ENCODE results near the gene HSPG2. TPM values are rescaled to one million over a fixed set of nuclear protein-coding genes. Genes with fewer than 3 reads are reported as not detected.

HSPG2 gene
- total and polyA plus RNA-seq, 10 of the 15 experiments (the other 5 are each of a cell fraction or from before 2014, with no cell fraction given): 0.30 to 3.4 (median 0.73) TPM; not detected in 2

DNA sequence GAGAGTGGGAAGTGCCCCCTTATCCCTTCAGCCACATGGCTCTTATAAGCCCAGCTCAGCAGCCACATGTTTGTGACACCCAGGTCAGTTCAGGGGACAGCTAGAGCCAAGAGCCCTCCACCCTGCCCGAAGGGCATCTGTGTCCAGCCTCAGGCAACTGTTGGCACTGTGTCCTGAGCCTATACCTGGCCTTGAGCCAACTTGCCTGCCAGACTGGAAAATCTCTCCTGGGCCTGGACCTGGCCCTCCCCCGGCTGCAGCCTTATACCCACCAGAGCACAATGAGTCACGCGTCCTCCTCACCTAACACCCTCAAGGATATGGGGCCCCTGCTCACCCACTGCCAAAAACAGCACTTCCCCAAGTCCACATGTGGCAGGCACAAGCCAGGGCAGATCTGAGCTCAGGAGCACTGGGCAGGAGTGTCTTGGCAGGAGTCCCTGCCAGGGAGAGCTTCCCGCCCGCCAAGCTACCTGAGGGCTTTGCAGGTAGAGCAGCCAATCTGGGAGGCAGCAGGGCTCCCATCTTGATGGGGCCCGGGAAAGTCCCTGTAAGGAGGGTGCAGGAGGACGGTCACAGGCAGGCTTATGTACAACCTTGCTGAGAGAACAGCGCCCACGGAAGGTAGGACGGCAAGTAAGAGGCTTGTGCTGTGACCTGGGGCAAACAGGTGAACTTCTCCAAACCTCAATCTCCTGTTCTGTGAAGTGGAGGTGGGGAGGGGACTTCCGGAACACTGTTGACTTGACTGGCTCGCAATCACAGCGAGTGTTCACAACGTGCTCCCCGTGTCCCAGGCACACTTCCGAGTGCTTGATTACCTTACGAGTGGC lies 19.8 kb upstream of the HSPG2 start (continued):
- TF ChIP-seq, protein P1, sequence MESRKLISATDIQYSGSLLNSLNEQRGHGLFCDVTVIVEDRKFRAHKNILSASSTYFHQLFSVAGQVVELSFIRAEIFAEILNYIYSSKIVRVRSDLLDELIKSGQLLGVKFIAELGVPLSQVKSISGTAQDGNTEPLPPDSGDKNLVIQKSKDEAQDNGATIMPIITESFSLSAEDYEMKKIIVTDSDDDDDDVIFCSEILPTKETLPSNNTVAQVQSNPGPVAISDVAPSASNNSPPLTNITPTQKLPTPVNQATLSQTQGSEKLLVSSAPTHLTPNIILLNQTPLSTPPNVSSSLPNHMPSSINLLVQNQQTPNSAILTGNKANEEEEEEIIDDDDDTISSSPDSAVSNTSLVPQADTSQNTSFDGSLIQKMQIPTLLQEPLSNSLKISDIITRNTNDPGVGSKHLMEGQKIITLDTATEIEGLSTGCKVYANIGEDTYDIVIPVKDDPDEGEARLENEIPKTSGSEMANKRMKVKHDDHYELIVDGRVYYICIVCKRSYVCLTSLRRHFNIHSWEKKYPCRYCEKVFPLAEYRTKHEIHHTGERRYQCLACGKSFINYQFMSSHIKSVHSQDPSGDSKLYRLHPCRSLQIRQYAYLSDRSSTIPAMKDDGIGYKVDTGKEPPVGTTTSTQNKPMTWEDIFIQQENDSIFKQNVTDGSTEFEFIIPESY (IDR thresholded peaks at IDR 0.05): no peak
- TF ChIP-seq MEF2A (IDR thresholded peaks at IDR 0.05; ENCODE audit: insufficient read depth, low read depth, low read length) (no peak), MEF2B (IDR thresholded peaks at IDR 0.05; ENCODE audit: partially characterized antibody, poor library complexity, severe bottlenecking) (no peak), IKZF1 (conservative IDR thresholded peaks at IDR 0.05) (no peak), EED (IDR thresholded peaks at IDR 0.05; ENCODE audit: low read depth) (no peak)

DNA sequence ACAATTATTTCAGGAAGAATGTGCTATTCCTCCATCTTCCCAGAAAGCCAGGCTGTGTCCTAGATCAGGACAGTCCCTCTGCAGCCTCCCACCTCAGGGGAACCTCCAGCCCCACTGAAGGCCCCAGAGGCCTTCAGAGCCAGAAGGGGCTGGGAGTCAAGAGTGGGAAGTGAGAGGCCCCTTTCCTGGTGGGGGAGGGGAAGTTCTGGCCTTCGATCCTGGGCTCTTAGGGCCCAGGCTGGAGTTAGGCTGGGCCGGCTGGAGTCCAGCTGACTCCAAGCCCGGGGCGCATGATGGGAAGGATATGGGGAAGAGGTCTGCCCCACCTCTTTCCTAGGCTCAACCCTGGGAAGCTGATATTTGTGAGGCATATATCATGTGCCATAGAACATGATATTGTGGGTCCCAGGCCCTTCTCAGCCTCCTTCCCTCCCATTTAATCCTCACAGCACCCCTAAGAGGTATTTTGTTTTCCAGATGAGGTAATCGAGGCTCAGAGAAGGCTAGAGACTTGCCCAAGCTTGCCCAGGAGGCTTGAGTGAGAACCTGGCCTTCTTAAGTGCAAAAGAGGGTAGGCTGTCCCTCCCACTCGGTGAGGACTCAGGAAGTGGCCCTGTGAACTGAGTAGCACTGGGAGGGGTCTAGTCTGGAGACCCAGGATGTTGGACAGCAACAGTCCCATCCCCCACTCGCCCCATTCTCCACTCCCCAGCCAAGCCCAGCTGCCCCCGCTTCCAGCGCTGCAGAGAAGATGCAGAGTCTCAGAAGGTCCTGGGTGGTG lies 18.6 kb upstream of the HSPG2 start:
- FAIRE-seq (no peak), ATAC-seq (peak; percentile 55), DNase-seq (ENCODE audit: low read depth, low spot score) (no peak)
- BruUV-seq (replicated peaks): no TSS peak
- WGBS (ENCODE audit: insufficient coverage, insufficient replicate concordance, low lambda C conversion rate, missing lambda C conversion rate): 52% methylated on average over 9 of the region's 9 CpGs
- no peaks in the 10 kb centered on the region for H3K79me2 ChIP-seq (ENCODE audit: control insufficient read depth, insufficient read depth, low read length)
- intact Hi-C loops (cut with micrococcal nuclease; ENCODE audit: unreplicated experiment): no loop called here
- H3K4me3 ChIP-seq: no peak overlapping the region
- H3K4me2 ChIP-seq (ENCODE audit: control insufficient read depth, insufficient read depth): no peak overlapping the region
- H3K27ac ChIP-seq (ENCODE audit: control insufficient read depth, insufficient read depth): peak overlapping the region; percentile 24; the same call in 1 of the 2 replicates
- no peak overlapping the region for H2AFZ ChIP-seq (ENCODE audit: control insufficient read depth, low read depth, low read length)
- ChIA-PET POLR2A (interaction anchor here (1.4 kb wide), 1 partner anchor 45 kb away, joined by 3 read pairs; no protein-coding TSS in a partner anchor), CTCF (interaction anchor here (0.6 kb wide), 1 partner anchor 49 kb away, joined by 4 read pairs; no protein-coding TSS in a partner anchor), RAD21 (ENCODE audit: unreplicated experiment) (interaction anchor here (0.8 kb wide), 1 partner anchor 73 kb away, joined by 3 read pairs; no protein-coding TSS in a partner anchor), SMC1A (ENCODE audit: uncharacterized antibody, unreplicated experiment) (no interaction called here)
- in situ Hi-C loops (cut with MboI): no loop called here
- no peaks in the 10 kb centered on the region for H3K36me3 ChIP-seq (ENCODE audit: control insufficient read depth in 2 of 2, insufficient read depth in 2 of 2, low read length in 1 of 2)
- H3K4me1 ChIP-seq (ENCODE audit: control insufficient read depth, insufficient read depth, low read length): peaks cover 17% of the 10 kb centered on the region
- no peaks in the 10 kb centered on the region for H4K20me1 ChIP-seq (ENCODE audit: control insufficient read depth, insufficient read depth)
- no peaks in the 10 kb centered on the region for H3K9me3 ChIP-seq (replicated peaks; ENCODE audit: control insufficient read depth, insufficient read depth, low read length)
- no peaks in the 10 kb centered on the region; a peak in 1 of 4 replicates for H3K27me3 ChIP-seq (replicated peaks in 1 of 2; ENCODE audit: control insufficient read depth in 2 of 2, insufficient read depth in 2 of 2, low read length in 1 of 2)
- H3K9ac ChIP-seq (ENCODE audit: control insufficient read depth, insufficient read depth, low read length): peak overlapping the region; percentile 15; the same call in 1 of the 2 replicates
- TF ChIP-seq, protein P2, sequence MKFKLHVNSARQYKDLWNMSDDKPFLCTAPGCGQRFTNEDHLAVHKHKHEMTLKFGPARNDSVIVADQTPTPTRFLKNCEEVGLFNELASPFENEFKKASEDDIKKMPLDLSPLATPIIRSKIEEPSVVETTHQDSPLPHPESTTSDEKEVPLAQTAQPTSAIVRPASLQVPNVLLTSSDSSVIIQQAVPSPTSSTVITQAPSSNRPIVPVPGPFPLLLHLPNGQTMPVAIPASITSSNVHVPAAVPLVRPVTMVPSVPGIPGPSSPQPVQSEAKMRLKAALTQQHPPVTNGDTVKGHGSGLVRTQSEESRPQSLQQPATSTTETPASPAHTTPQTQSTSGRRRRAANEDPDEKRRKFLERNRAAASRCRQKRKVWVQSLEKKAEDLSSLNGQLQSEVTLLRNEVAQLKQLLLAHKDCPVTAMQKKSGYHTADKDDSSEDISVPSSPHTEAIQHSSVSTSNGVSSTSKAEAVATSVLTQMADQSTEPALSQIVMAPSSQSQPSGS (IDR thresholded peaks at IDR 0.05; ENCODE audit: low read length): no peak
- TF ChIP-seq, protein P3, sequence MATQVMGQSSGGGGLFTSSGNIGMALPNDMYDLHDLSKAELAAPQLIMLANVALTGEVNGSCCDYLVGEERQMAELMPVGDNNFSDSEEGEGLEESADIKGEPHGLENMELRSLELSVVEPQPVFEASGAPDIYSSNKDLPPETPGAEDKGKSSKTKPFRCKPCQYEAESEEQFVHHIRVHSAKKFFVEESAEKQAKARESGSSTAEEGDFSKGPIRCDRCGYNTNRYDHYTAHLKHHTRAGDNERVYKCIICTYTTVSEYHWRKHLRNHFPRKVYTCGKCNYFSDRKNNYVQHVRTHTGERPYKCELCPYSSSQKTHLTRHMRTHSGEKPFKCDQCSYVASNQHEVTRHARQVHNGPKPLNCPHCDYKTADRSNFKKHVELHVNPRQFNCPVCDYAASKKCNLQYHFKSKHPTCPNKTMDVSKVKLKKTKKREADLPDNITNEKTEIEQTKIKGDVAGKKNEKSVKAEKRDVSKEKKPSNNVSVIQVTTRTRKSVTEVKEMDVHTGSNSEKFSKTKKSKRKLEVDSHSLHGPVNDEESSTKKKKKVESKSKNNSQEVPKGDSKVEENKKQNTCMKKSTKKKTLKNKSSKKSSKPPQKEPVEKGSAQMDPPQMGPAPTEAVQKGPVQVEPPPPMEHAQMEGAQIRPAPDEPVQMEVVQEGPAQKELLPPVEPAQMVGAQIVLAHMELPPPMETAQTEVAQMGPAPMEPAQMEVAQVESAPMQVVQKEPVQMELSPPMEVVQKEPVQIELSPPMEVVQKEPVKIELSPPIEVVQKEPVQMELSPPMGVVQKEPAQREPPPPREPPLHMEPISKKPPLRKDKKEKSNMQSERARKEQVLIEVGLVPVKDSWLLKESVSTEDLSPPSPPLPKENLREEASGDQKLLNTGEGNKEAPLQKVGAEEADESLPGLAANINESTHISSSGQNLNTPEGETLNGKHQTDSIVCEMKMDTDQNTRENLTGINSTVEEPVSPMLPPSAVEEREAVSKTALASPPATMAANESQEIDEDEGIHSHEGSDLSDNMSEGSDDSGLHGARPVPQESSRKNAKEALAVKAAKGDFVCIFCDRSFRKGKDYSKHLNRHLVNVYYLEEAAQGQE (IDR thresholded peaks at IDR 0.05; ENCODE audit: low read depth, low read length): no peak; the same call in 1 of the 2 replicates
- TF ChIP-seq, protein P4, sequence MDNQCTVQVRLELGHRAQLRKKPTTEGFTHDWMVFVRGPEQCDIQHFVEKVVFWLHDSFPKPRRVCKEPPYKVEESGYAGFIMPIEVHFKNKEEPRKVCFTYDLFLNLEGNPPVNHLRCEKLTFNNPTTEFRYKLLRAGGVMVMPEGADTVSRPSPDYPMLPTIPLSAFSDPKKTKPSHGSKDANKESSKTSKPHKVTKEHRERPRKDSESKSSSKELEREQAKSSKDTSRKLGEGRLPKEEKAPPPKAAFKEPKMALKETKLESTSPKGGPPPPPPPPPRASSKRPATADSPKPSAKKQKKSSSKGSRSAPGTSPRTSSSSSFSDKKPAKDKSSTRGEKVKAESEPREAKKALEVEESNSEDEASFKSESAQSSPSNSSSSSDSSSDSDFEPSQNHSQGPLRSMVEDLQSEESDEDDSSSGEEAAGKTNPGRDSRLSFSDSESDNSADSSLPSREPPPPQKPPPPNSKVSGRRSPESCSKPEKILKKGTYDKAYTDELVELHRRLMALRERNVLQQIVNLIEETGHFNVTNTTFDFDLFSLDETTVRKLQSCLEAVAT (IDR thresholded peaks at IDR 0.05): no peak
- TF ChIP-seq FOXK2 (IDR thresholded peaks at IDR 0.05) (no peak), ZNF207 (IDR thresholded peaks at IDR 0.05; ENCODE audit: borderline replicate concordance) (no peak), BMI1 (IDR thresholded peaks at IDR 0.05; ENCODE audit: borderline replicate concordance) (no peak)

Measured in GM12878 (cell line).